HG03558 (cell line): Measurements from ENCODE around the gene ZNF550.
"Not testable (repeated sequence)": the region's sequence is repeated elsewhere in the genome, so short reads cannot be mapped to it uniquely, and the experiment has no call there.

ENCODE experiments used
- ATAC-seq: cut with Tn5 transposase; IDR thresholded peaks from one replicate; pipeline ENCODE4 v1.9.1; 2021; ENCODE audit warnings: moderate number of reproducible peaks; ENCODE audit not compliant: unreplicated experiment; ENCODE audit errors: extremely low read depth

The ZNF550 gene

GRCh38 chr19:57537953-57538547 lies 21.6 kb downstream of the ZNF550 start:
- ATAC-seq = no peak

DNA sequence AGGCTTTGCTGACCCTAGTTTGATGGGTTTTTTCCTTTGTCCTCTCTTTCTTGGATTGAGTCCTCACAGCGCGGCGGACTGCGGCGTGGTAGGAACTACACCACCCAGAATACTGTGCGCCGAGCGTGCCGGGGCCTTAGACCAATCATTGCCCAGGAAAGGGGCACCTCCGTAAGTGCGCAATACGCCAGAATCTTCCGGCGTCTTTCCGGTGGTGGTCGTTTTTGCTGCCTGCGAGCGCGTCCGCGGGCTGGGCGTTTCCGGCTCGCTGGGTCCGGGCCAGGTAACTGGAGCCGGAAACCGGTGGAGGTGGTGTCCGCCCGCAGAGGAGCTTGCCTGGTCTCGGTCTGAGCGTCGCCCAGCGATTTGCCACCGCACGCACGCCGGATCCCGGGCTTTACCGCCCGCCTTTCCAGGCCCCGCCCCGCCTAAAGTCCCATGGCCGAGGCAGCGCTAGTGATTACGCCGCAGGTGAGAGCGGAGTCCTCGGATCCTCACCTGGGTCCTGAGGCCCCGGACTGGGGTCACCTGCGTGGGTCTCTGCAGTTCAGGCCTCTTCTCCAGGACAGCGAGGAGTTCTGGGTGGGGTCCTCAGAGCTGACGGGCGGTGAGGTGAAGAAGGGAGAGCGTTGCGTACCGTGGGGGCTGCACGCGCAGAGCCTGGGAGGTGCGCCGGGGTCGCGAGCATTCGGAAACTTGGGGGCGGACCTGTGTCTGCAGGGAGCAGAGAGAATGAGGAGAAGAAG lies 32.4 kb downstream of the ZNF550 start, which contains the start of gene ZNF549:
Gene ZNF549 (plus strand): TSS at position 221 of the 746 bp plus-strand sequence. CDS start 218 bp downstream, at position 439.
- peak; percentile 93 for ATAC-seq

- not testable (repeated sequence) for ATAC-seq
These were observed 41.6 kb downstream of the ZNF550 start for GRCh38 chr19:57518021-57518420.

GRCh38 chr19:57515255-57515654 lies 44.4 kb downstream of the ZNF550 start:
- no peak for ATAC-seq

DNA sequence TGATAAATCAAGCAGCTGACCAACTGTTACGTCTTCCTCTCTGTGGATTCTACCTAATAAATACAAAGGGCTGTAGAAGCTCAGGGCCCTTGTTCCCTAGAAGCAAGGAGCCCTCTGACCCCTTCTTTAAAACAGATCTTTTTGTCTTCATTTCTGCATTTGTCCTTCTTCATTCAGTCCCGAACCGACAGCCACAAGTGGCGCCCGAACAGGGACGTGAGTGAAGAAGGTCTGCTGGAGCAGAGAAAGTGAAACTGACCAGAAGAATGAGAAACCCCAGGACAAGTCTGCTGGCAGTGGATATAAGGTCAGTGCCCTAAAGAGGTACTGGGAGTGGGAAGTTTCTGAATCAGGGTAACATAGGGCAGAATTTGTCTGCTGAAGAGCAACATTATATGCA lies 46.8 kb downstream of the ZNF550 start:
- no peak for ATAC-seq

GRCh38 chr19:57511484-57511883 lies 48.2 kb downstream of the ZNF550 start:
- no peak for ATAC-seq

- no peak for ATAC-seq
These were observed 53.5 kb downstream of the ZNF550 start for GRCh38 chr19:57506163-57506562.

- ATAC-seq = not testable (repeated sequence)
These were observed 59.3 kb downstream of the ZNF550 start for GRCh38 chr19:57500400-57500799.

DNA sequence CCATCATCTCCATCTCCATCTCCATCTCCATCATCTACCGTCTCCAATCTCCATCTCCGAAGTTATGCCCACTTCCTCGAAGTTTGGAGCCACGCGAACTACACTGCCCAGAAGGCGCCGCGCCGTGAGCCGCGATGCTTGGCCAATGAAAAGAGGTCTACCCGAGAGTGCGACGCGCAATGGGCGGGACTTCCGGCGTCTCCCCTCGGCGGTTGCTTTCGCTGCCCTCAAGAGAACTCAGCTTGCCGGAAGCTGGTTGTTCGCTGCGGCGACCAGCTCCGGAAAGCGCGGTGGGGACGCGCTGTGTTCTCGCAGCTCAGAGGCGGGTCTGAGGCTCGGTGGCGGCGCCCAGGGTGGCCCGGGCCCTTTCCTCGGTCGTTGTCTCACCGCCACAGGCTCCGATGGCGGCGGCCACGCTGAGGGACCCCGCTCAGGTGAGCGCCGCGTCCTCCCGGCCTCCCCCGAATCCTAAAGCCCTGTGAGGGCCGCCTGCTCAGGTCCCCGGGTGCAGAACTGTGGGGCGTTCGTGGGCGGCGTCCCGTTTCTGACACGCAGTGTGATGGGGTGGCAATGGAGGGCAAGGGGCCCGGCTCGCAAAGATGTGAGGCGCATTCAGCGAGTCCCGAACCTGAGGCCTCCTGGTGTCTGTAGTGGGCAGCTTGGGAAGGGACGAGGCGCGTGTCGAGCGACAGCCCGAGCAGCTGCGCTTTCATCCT lies 59.8 kb downstream of the ZNF550 start, which contains the start of gene ZNF773:
Gene ZNF773 (plus strand): TSS at position 259 of the 716 bp plus-strand sequence. CDS start 143 bp downstream, at position 402.
- ATAC-seq = peak; percentile 94

DNA sequence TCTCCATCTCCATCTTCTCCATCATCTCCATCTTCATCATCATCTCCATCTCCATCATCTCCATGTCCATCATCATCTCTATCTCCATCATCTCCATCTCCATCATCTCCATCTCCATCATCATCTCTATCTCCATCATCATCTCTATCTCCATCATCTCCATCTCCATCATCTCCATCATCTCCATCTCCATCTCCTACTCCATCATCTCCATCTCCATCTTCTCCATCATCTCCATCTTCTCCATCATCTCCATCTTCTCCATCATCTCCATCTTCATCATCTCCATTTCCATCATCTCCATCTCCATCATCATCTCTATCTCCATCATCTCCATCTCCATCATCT lies 60.4 kb downstream of the ZNF550 start:
- not testable (repeated sequence) for ATAC-seq

GRCh38 chr19:57488299-57488644 lies 71.4 kb downstream of the ZNF550 start:
- ATAC-seq = not testable (repeated sequence)

- ATAC-seq = peak; percentile 87
These were observed 72.0 kb downstream of the ZNF550 start, which contains the start of gene ZNF419 for GRCh38 chr19:57487477-57488298. TSS of gene ZNF419 (plus strand) at chr19:57487750. CDS start at chr19:57487951, 201 bp downstream.
